Tibial nerve (tissue), 3 donors: ENCODE results near the gene SSR3.

ENCODE experiments used
- CTCF ChIP-seq, 5 experiments: fragments of 200-600 bp in 3 of 5; fragments of 450-650 bp in 2 of 5; sonication (generic) in 3 of 5; IDR thresholded peaks; one replicate each; pipeline ENCODE4 v1.5.1; 2016 to 2019; ENCODE audit warnings: antibody characterized with exemption in 5 of 5, mild to moderate bottlenecking in 3 of 5, moderate library complexity in 2 of 5
- POLR2A ChIP-seq, 2 donors: fragments of 450-650 bp; IDR thresholded peaks; one replicate each; pipeline ENCODE4 v1.6.1; 2017; ENCODE audit warnings: antibody characterized with exemption in 2 of 2, mild to moderate bottlenecking in 2 of 2, moderate library complexity in 2 of 2

- peak; percentile 9 to 60 (median 32) for TF ChIP-seq CTCF (IDR thresholded peaks at IDR 0.05)
- TF ChIP-seq POLR2A (IDR thresholded peaks at IDR 0.05), result peak in 1 of 2 donors; percentile 27
Observed at GRCh38 chr3:156535162-156535627, 19.7 kb downstream of the SSR3 start.
